VCaP (cell line): Measurements from ENCODE around the gene PLET1.
A peak's percentile ranks its signal among the peaks of the same experiment; 100 is the strongest.

ENCODE experiments used
- H3K27ac ChIP-seq: fragments of 450-650 bp; 2 replicates; pipeline ENCODE4 v1.5.1; 2017
- CTCF ChIP-seq: fragments of 450-650 bp; conservative IDR thresholded peaks from 2 replicates; pipeline ENCODE4 v1.5.1; 2017; ENCODE audit warnings: mild to moderate bottlenecking, moderate library complexity

Gene PLET1

GRCh38 chr11:112292785-112293407, 32.2 kb upstream of the PLET1 start:
- no peak for TF ChIP-seq CTCF

GRCh38 chr11:112292188-112292587, 31.5 kb upstream of the PLET1 start:
- TF ChIP-seq CTCF, result no peak
- H3K27ac ChIP-seq, result no peak overlapping the region

More at GRCh38 chr11:112292785-112293407, 32.2 kb upstream of the PLET1 start:
- no peak overlapping the region for H3K27ac ChIP-seq

- TF ChIP-seq CTCF, result no peak
- no peak overlapping the region for H3K27ac ChIP-seq
Measured at GRCh38 chr11:112291191-112291590, 30.5 kb upstream of the PLET1 start.

GRCh38 chr11:112290493-112290850, 29.8 kb upstream of the PLET1 start:
- TF ChIP-seq CTCF, result no peak
- peak overlapping the region; percentile 37; the same call in 1 of the 2 replicates for H3K27ac ChIP-seq

- peak; percentile 99 for TF ChIP-seq CTCF
- H3K27ac ChIP-seq, result peak overlapping the region; percentile 37; the same call in 1 of the 2 replicates
Measured at GRCh38 chr11:112289588-112290492, 29.2 kb upstream of the PLET1 start.

GRCh38 chr11:112288021-112288420, 27.4 kb upstream of the PLET1 start:
- TF ChIP-seq CTCF, result no peak
- no peak overlapping the region for H3K27ac ChIP-seq

- TF ChIP-seq CTCF, result no peak
- no peak overlapping the region for H3K27ac ChIP-seq
Measured at GRCh38 chr11:112285841-112286311, 25.2 kb upstream of the PLET1 start.
